ENCODE results near the gene ZNF423.

The ZNF423 gene

GRCh38 chr16:49848530-49848929, 7.4 kb downstream of the ZNF423 start:
- DNase-seq: no peak

- no peak for DNase-seq
These were observed 9.1 kb downstream of the ZNF423 start for GRCh38 chr16:49846800-49847199.

GRCh38 chr16:49844359-49844758, 11.6 kb downstream of the ZNF423 start:
- no peak for DNase-seq

- DNase-seq: no peak
These were observed 12.2 kb downstream of the ZNF423 start for GRCh38 chr16:49843758-49844157.

DNA sequence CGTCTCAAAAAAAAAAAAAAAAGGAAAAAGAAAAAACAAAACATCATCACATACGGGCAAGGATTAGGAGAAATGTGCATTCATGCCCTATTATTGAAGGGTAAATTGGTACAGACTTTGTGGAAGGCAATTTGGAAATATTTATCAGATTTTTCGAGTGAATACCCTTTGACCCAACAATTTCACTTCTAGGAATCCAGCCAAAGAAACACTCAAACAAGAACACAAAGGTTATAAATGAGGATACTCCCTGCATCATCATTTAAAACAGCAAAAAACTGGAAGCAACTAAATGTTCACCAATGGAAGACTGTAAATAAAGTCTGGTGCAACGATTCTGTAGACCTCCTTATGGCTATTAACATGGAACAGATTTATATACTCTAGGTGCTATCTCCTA, 12.9 kb downstream of the ZNF423 start:
- no peak for DNase-seq

- no peak for DNase-seq
These were observed 16.7 kb downstream of the ZNF423 start for GRCh38 chr16:49839017-49839825.

DNA sequence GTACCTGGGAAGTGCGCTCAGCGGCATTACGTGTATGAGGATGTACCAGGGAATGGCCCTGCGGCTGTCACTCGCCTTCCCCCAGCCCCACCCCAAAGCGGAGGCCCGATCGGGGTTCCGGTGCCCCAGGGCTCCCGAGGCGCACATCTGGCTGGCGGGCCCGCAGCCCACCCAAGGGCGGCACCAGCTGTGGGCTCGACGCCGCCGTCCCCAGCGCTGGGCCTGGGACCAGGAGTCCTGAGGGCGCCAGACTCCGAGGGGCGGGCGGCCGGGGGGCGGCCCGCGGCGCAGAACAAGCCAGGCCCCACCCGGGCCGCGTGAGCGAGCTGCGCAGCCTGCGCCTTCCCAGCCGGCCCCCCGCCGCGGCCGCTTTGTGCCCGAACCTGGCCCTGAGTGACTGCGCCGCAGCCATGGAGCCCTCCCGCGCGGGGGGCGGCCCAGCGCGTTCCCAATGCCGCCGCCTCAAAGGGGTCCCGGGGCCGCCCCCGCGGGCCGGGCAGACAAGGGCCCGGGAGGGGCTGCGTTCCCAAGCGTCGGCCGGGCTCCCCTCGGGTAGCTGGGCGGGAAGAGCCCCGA, 17.4 kb downstream of the ZNF423 start:
- no peak for DNase-seq

- no peak for DNase-seq
These were observed 18.1 kb downstream of the ZNF423 start for GRCh38 chr16:49837688-49838410.

DNA sequence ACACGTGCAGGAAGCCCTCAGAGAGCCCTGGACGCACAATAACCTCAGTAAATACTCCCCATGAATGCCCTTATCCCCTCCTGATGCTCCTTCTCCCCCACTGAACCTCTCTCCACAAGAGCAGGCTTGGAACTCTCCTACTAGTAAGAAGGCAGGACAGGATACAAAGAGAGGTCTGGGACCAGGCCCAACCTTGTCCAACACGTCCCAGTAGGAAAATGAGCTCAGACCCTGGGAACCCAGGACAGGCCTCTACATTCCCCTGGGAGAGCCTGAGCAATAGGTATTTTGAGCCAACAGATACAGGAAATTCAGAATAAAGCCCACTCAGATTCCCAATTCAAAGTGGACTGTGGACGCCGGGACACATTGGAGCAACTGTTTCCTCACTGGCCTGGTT, 19.2 kb downstream of the ZNF423 start:
- no peak for DNase-seq

GRCh38 chr16:49836218-49836617, 19.7 kb downstream of the ZNF423 start:
- no peak for DNase-seq

DNA sequence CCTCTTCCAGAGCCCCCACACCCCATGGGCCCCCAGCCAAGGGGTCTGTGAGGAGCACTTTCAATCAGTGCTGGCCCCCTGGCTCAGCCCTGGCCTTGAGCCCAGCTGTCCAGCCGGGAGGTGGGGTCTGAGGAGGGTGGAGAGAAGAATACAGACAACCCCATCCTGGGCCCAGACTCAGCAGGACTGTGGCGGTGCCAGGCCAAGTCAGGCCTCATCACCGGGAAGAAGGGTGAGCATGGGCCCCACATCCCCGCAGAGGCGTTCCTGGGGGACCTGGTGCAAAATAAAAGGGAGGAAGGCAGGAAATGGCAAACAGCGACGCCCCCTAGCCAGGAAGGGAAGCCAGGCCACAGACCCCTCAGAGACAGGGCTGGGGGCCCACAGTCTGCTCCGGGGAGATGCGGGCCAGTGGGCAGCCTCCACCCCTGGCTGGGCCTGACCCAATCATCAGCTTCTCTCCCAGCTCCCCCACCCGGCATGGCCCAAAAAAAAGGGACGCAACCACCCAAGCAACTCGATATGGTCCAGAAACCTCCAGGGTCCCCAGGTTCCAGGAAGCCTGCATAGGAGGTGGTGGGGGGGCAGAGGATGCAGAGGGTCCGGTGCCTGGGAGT, 20.6 kb downstream of the ZNF423 start:
- DNase-seq: no peak

- no peak for DNase-seq
These were observed 21.3 kb downstream of the ZNF423 start for GRCh38 chr16:49834531-49835151.

DNA sequence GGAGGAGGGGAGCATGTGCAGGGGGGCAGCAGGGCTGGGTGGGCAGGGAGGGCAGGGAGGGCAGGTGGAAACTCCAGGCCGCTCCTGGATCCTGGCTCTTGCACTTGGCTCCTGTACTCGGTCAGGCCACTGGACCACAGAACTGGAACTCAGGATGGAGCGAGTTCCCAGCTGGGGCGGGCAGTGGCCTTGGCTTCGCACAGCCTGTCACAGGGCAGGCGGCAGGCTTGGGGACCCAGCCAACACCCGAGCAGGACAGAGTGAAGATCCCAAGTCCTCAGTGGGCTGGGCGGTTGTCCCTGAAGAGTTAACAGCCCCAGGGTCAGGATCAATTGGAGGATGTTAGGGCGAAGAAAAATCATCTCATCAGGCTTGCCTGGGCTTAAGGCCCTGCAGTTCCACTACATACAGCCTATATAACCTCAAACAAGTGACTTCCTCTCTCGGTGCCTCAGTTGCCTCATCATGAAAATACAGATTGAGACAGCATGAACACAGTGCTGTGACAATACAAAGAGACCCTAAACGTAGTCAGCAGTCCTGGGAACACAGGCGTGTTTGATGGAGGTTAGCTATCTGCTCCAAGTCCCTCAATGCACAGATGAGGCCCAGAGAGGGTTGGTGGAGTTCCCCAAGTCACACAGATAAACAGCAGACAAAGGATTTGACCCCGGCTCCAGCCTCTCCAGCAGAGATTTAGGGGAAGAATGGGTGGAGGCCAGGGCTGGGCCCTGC, 21.9 kb downstream of the ZNF423 start:
- DNase-seq: no peak

DNA sequence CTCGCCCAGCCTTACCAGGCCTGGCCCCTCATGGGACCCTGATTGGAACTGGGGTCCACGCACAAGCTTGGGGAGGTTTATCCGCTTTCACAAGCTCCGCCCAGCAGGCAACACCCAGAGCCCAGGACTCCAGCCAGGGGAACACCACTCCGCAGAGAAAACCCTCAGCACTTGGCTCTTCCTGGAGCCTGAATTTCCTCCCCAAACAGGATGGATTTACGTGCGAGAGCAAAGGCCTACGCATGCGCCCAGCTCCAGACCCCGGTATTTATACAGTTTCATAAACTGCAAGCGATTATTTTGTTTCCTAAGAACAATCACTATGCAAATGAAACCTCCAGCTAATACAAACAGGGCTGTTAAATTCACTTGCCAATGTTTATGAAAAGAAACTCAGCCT, 22.8 kb downstream of the ZNF423 start:
- DNase-seq: no peak

DNA sequence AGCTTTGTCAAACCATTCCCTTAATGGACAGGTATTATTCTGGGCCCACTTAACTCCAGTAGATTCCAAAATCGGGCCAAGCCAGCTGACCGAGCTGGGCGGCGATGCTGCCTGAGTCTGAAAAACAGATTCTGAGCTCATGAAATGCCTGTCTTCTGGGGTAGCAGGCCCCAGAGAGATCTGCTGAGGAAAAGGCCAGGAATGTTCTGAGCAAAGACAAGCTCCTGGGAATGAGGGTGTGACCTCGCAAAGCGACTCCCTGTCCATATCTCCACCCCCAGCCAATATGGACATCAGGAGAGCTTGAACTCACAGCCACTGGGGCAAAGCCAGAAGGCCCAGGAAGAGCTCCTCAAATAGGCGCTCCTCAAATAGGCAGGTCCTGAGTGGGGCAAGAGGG, 23.7 kb downstream of the ZNF423 start:
- no peak for DNase-seq

- DNase-seq: no peak
These were observed 25.0 kb downstream of the ZNF423 start for GRCh38 chr16:49830873-49831272.

DNA sequence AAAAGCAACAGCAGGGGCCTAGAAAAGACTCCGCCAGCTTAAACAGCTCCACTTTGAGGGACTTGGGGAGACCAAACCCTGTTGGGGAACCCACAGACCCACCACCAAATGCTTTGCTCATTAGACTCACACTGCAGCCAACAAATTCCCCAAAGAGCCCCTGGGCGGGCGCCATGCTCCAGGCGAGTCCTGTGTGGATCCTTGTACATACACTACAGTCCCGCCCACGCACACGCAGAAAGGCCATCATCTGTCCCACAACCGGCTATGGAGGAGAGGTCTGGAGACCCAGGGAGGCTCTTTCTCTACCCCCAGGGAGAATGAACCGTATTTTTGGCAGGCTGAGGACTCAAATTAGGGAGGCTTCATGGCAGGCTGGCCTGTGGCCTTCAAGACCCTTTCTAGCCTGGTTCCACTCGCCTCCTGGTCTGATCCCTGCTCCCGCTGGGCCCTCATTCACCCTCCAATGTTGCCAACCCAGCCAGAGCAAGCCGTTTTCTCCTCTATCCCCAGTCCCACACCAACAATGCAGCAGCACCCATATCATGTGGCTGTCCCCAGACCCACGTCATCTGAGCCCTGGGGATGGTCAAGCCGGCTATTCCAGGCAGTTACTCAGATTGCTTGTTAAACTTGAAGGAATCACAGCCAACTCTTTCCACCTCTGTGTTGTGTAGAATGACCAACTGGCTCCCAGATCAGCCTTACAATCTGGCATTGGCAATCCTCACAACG, 27.2 kb downstream of the ZNF423 start:
- DNase-seq: no peak

DNA sequence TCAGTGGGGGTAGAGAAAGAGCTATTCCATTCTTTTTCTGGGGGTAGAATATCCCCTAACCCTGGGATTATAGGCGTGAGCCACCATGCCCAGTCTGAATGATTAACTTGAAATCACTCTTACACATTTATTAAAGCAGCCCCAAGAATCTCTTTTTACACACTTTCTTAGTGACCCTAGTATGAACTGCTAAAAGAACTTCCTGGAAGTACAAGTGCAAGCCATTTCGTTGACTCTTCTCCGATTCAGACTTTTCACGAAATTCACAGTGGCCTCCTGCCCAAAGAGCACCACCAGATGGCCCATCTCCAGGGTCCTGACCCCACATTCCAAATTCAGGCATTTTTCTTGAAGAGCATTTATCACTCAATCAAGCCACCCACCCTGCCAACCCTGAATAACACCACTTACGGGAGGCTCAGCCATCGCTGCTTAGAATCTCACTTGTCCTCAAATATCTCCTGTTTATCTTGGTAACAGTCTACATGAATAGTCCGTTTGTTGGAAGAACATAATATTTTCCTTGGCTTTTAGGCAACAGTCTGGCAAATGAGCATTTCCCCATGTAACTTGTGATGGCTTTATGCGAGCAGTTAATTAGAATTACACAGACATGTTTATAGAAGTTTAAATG, 28.0 kb downstream of the ZNF423 start:
- DNase-seq: no peak

DNA sequence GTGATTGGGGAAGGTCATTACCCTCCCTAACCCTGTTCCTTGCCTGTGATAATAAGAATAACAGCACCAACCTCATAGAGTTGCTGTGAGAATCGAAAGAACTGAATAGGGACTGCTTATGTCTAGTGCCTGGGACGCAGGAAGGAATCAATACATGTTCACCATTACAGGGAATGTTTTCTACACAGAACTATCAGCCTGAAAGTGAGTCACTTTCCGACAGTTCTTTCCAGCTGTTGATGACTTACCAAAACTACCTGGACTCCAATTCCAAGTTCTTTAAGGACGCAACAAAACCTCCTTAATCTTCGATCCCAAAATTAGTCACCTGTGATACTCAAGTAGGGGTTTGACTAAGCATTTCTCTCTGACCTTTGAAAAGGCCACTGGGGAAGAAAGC, 29.4 kb downstream of the ZNF423 start:
- no peak for DNase-seq

DNA sequence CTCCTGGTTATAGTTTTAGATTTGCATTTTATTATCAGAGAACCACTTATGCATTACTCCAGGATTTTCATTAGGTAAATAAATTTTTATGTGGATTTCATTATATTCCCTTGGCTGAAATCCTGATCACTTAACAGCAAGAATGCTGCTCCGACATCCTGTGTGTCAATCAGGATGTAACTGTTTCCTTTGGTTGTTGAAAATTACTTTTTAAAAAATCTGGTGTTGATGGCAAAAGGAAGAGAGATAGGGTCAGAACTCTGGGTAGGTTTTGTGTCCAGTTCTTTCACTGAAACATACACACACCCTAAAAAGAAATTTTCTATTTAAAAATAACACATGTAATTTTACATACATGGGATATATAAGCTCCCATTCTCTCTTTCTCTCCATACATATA, 30.9 kb downstream of the ZNF423 start:
- no peak for DNase-seq

- DNase-seq: no peak
These were observed 31.3 kb downstream of the ZNF423 start for GRCh38 chr16:49824593-49824992.
